Karpas-422 (cell line): ENCODE measurements around the gene WDR48. TPM values are rescaled to one million over a fixed set of nuclear protein-coding genes. Genes with fewer than 3 reads are reported as not detected.

Experiments
- DNase-seq: peaks from one replicate; pipeline ENCODE4 v3.0.0-alpha.2; 2015
- H2AFZ ChIP-seq: fragments of 200-600 bp; sonication (generic); 2 replicates; pipeline ENCODE4 v1.6.1; 2014; ENCODE audit warnings: antibody characterized with exemption, low read length, mixed read lengths
- H3K27ac ChIP-seq: fragments of 200-600 bp; sonication (generic); 2 replicates; pipeline ENCODE4 v1.5.1; 2014; ENCODE audit warnings: mild to moderate bottlenecking, low read length, moderate library complexity
- H3K27me3 ChIP-seq: fragments of 200-600 bp; sonication (generic); 2 replicates; pipeline ENCODE4 v1.6.1; 2014; ENCODE audit warnings: low read length, mixed read lengths
- H3K36me3 ChIP-seq: fragments of 200-600 bp; sonication (generic); 2 replicates; pipeline ENCODE4 v1.6.1; 2014; ENCODE audit warnings: low read length, mixed read lengths; ENCODE audit not compliant: insufficient read depth
- H3K4me1 ChIP-seq: fragments of 200-600 bp; sonication (generic); 2 replicates; pipeline ENCODE4 v1.6.1; 2014; ENCODE audit warnings: mild to moderate bottlenecking, low read length, mixed read lengths
- H3K4me2 ChIP-seq: fragments of 200-600 bp; sonication (generic); 2 replicates; pipeline ENCODE4 v1.6.1; 2014; ENCODE audit warnings: low read length, low read depth, mild to moderate bottlenecking; ENCODE audit not compliant: poor library complexity, severe bottlenecking
- H3K4me3 ChIP-seq: fragments of 200-600 bp; sonication (generic); 2 replicates; pipeline ENCODE4 v1.5.1; 2014; ENCODE audit warnings: mild to moderate bottlenecking, antibody characterized with exemption, low read length, mixed read lengths
- H3K79me2 ChIP-seq: fragments of 200-600 bp; sonication (generic); 2 replicates; pipeline ENCODE4 v1.6.1; 2014; ENCODE audit warnings: mild to moderate bottlenecking, low read length, mixed read lengths
- H3K9ac ChIP-seq: fragments of 200-600 bp; sonication (generic); 2 replicates; pipeline ENCODE4 v1.6.0; 2014; ENCODE audit warnings: low read length
- H3K9me2 ChIP-seq: fragments of 200-600 bp; sonication (generic), shearing (Covaris generic); replicated peaks from 2 replicates; pipeline ENCODE4 v1.6.0; 2014; ENCODE audit warnings: mild to moderate bottlenecking, low read length, moderate library complexity; ENCODE audit not compliant: insufficient read depth
- H3K9me3 ChIP-seq: fragments of 300-700, 200-600 bp; sonication (generic); 2 replicates; pipeline ENCODE4 v1.6.1; 2014; ENCODE audit warnings: low read length, mixed read lengths
- H4K20me1 ChIP-seq: fragments of 200-600 bp; sonication (generic); 2 replicates; pipeline ENCODE4 v1.6.1; 2014; ENCODE audit warnings: mild to moderate bottlenecking, antibody characterized with exemption, low read length, low read depth; ENCODE audit not compliant: insufficient read depth
- total RNA-seq: library from RNA; depleted of rRNA; stranded (reverse); fragments of >200 nt; shearing (Covaris generic); gene quantifications from 2 replicates; pipeline ENCODE4 v1.2.3, GENCODE V29; 2014; ENCODE audit warnings: low replicate concordance

WDR48 gene
- total RNA-seq, 1 experiment from 2014 or later = 27.7 TPM

DNA sequence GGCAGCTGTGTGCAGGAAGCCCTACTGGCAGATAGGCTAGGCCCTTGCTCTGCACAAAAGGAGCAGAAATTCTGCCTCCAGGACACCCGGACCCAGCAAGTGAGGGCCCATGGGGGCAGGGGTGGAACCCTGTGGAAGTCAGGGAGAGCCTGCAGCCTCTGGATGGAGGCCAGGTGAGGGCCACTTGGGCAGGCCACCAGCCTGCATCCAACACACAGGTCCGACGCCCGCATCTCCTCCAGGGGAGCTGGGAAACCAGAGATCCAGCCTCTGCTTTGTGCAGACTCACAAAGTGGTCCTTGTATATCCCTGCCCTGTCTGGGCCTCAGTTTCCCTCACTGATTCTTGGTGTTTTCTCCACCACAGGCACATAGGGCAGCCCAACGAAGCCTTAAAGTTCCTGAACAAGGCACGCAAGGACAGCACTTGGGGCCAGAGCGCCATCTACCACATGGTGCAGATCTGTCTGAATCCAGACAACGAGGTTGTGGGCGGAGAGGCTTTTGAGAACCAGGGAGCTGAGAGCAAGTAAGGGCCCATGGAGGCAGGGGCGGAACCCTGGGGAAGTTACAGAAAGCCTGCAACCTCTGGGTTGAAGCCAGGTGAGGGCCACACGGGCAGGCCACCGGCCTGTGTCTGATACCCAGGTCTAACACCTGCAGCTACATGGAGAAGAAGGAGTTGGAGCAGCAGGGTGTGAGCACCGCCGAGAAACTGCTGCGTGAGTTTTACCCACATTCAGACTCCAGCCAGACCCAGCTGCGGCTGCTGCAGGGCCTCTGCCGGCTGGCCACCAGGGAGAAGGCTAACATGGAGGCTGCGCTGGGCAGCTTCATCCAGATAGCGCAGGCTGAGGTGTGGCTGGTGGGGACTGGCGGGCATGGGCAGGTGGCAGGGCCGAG is 85.0 kb downstream of the WDR48 start:
- no peaks in the 10 kb centered on the region for H4K20me1 ChIP-seq
- H3K4me2 ChIP-seq = no peak overlapping the region
- H2AFZ ChIP-seq = no peak overlapping the region
- no peaks in the 10 kb centered on the region for H3K9me3 ChIP-seq
- no peaks in the 10 kb centered on the region for H3K79me2 ChIP-seq
- H3K4me1 ChIP-seq = peaks cover 9% of the 10 kb centered on the region
- peaks cover 3% of the 10 kb centered on the region; the same call in 1 of the 2 replicates for H3K36me3 ChIP-seq
- no peak for DNase-seq
- H3K27me3 ChIP-seq = no peaks in the 10 kb centered on the region
- no peak overlapping the region for H3K4me3 ChIP-seq
- H3K9me2 ChIP-seq = no peaks in the 10 kb centered on the region
- H3K9ac ChIP-seq = no peak overlapping the region
- H3K27ac ChIP-seq = no peak overlapping the region

DNA sequence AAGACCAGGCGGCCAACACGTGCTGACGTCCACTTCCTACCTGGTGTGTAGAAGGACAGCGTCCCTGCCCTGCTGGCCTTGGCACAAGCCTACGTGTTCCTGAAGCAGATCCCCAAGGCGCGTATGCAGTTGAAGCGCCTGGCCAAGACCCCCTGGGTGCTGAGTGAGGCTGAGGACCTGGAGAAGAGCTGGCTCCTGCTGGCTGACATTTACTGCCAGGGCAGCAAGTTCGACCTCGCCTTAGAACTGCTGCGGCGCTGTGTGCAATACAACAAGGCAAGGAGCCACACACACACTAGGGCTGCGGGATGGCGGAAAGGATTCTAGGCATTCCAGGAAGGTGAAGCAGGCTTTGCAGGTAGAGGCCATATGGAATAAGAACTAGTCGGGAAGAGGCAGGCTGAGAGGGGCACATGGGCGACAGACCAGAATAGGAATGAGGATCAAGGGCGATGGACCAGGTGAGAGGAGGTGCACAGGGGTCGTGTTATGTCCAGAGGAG is 85.7 kb downstream of the WDR48 start:
- Histone ChIP-seq H3K9me2 (no peaks in the 10 kb centered on the region), H3K79me2 (no peaks in the 10 kb centered on the region), H2AFZ (no peak overlapping the region), H3K4me3 (no peak overlapping the region), H4K20me1 (no peaks in the 10 kb centered on the region), H3K9me3 (no peaks in the 10 kb centered on the region), H3K36me3 (peaks cover 1% of the 10 kb centered on the region; the same call in 1 of the 2 replicates), H3K27me3 (no peaks in the 10 kb centered on the region), H3K4me1 (peaks cover 16% of the 10 kb centered on the region), H3K27ac (no peak overlapping the region), H3K9ac (no peak overlapping the region), H3K4me2 (no peak overlapping the region)
- DNase-seq = no peak

- no peaks in the 10 kb centered on the region for H3K9me3 ChIP-seq
- H3K4me1 ChIP-seq = peaks cover 22% of the 10 kb centered on the region
- H4K20me1 ChIP-seq = no peaks in the 10 kb centered on the region
- H2AFZ ChIP-seq = no peak overlapping the region
- H3K27me3 ChIP-seq = no peaks in the 10 kb centered on the region
- no peak for DNase-seq
- no peak overlapping the region for H3K9ac ChIP-seq
- H3K27ac ChIP-seq = no peak overlapping the region
- no peaks in the 10 kb centered on the region for H3K79me2 ChIP-seq
- H3K9me2 ChIP-seq = no peaks in the 10 kb centered on the region
- H3K4me3 ChIP-seq = no peak overlapping the region
- H3K36me3 ChIP-seq = no peaks in the 10 kb centered on the region
- H3K4me2 ChIP-seq = no peak overlapping the region
These were observed 86.4 kb downstream of the WDR48 start for GRCh38 chr3:39137991-39138803.

- no peaks in the 10 kb centered on the region for H3K9me3 ChIP-seq
- no peaks in the 10 kb centered on the region for H3K79me2 ChIP-seq
- peaks cover 22% of the 10 kb centered on the region for H3K4me1 ChIP-seq
- no peak overlapping the region for H3K9ac ChIP-seq
- no peak overlapping the region for H3K4me2 ChIP-seq
- no peaks in the 10 kb centered on the region for H4K20me1 ChIP-seq
- DNase-seq = no peak
- H3K4me3 ChIP-seq = no peak overlapping the region
- H3K36me3 ChIP-seq = no peaks in the 10 kb centered on the region
- H2AFZ ChIP-seq = no peak overlapping the region
- H3K27me3 ChIP-seq = no peaks in the 10 kb centered on the region
- no peaks in the 10 kb centered on the region for H3K9me2 ChIP-seq
- no peak overlapping the region for H3K27ac ChIP-seq
These were observed 87.1 kb downstream of the WDR48 start for GRCh38 chr3:39138804-39139415.

DNA sequence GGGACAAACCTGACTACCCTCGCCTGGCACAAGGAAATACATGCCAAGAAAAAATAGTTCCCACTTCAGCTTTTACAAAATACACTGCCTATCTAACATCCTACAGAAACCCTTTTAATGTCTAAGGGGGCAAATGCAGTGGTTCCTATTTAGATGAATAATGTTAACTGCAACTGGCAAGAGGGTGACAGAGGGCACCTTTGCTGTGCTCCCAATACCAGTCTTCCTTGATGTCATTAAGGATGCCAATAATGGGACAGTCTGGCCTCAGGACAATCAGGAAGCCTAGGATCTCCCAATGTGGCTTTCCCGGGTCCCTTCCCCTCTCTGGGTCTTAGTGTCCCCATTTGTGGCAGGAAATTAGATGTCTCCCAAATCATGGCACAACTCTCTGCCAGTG is 87.6 kb downstream of the WDR48 start:
- H3K36me3 ChIP-seq = no peaks in the 10 kb centered on the region
- H3K9me2 ChIP-seq = no peaks in the 10 kb centered on the region
- DNase-seq = no peak
- no peak overlapping the region for H3K9ac ChIP-seq
- peaks cover 22% of the 10 kb centered on the region for H3K4me1 ChIP-seq
- H3K79me2 ChIP-seq = no peaks in the 10 kb centered on the region
- H3K27ac ChIP-seq = no peak overlapping the region
- H3K4me2 ChIP-seq = no peak overlapping the region
- no peaks in the 10 kb centered on the region for H3K27me3 ChIP-seq
- H2AFZ ChIP-seq = no peak overlapping the region
- H4K20me1 ChIP-seq = no peaks in the 10 kb centered on the region
- no peaks in the 10 kb centered on the region for H3K9me3 ChIP-seq
- H3K4me3 ChIP-seq = no peak overlapping the region

DNA sequence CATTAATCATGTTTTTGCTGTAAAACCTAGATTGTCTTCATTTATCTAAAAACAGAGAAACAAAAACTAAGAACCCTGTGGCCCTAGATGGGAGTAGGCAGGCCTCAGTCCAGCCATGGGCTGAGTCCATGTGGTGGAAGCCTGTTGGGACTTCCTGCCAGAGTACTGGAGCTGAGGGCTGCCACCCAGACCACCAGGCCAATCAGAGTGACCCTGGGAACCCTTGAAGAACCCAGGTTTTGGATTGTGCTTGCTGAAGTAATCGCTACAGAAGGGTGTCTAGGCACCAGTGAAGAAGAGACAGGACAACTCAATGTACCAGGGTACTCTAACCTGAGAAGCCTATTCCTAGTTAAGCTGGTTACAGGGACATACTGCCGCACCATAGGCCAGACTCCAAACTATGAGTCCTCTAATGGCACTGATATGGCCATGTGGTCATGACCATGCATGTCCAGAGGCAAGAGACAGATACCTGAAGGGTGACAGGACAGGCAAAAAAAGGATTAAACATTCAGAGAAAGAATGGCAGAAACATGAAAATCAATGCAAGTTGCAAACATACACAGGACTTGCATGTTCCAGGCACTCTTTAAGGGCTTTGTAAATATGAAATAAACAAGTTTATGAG is 88.6 kb downstream of the WDR48 start:
- Histone ChIP-seq H2AFZ (no peak overlapping the region), H3K27ac (peak overlapping the region; percentile 55), H3K27me3 (no peaks in the 10 kb centered on the region), H3K4me3 (no peak overlapping the region), H3K9ac (no peak overlapping the region), H3K4me1 (peaks cover 22% of the 10 kb centered on the region), H3K9me2 (no peaks in the 10 kb centered on the region), H3K36me3 (no peaks in the 10 kb centered on the region; the same call in 1 of the 2 replicates), H3K9me3 (no peaks in the 10 kb centered on the region), H3K79me2 (no peaks in the 10 kb centered on the region), H4K20me1 (no peaks in the 10 kb centered on the region), H3K4me2 (no peak overlapping the region)
- DNase-seq = no peak

- Histone ChIP-seq H3K9ac (no peak overlapping the region), H3K4me2 (no peak overlapping the region), H3K9me3 (no peaks in the 10 kb centered on the region), H3K9me2 (no peaks in the 10 kb centered on the region), H3K79me2 (no peaks in the 10 kb centered on the region; the same call in 1 of the 2 replicates), H4K20me1 (no peaks in the 10 kb centered on the region), H3K27ac (peak overlapping the region; percentile 55), H3K4me3 (no peak overlapping the region), H3K36me3 (no peaks in the 10 kb centered on the region; the same call in 1 of the 2 replicates), H2AFZ (no peak overlapping the region), H3K27me3 (no peaks in the 10 kb centered on the region), H3K4me1 (peaks cover 30% of the 10 kb centered on the region)
- DNase-seq = no peak
These were observed 89.6 kb downstream of the WDR48 start for GRCh38 chr3:39141171-39141995.
